Fibroblast of lung (primary cell): ENCODE measurements around the gene OGG1. TPM values are rescaled to one million over a fixed set of nuclear protein-coding genes. Genes with fewer than 3 reads are reported as not detected.
A peak's percentile ranks its signal among the peaks of the same experiment; 100 is the strongest.

ENCODE experiments used
- DNase-seq, 2 donors: peaks; one replicate each; pipeline versions ENCODE4 v3.0.0 to v3.0.0-alpha.2; 2010; ENCODE audit warnings: low read depth in 2 of 2
- H2AFZ ChIP-seq: 2 replicates; pipeline ENCODE4 v1.5.1; 2012; ENCODE audit warnings: low read length, control low read depth, inconsistent platforms
- H3K27ac ChIP-seq: 2 replicates; pipeline ENCODE4 v1.5.1; 2011; ENCODE audit warnings: low read length, control low read depth; ENCODE audit not compliant: insufficient read depth
- H3K27me3 ChIP-seq: 2 replicates; pipeline ENCODE4 v1.5.1; 2011; ENCODE audit warnings: mild to moderate bottlenecking, low read length; ENCODE audit not compliant: control insufficient read depth, insufficient read depth
- H3K36me3 ChIP-seq: 2 replicates; pipeline ENCODE4 v1.5.1; 2011; ENCODE audit warnings: low read length; ENCODE audit not compliant: control insufficient read depth, insufficient read depth
- H3K4me1 ChIP-seq: 2 replicates; pipeline ENCODE4 v1.5.1; 2011; ENCODE audit warnings: low read length; ENCODE audit not compliant: control insufficient read depth, insufficient read depth; ENCODE audit errors: extremely low read depth
- H3K4me2 ChIP-seq: 2 replicates; pipeline ENCODE4 v1.5.1; 2011; ENCODE audit warnings: low read length, control low read depth; ENCODE audit not compliant: insufficient read depth; ENCODE audit errors: extremely low read depth
- H3K4me3 ChIP-seq, 4 experiments: fragments of 200-600 bp in 1 of 4; sonication (generic) in 1 of 4; replicated peaks in 1 of 4; 2 replicates each; pipeline ENCODE4 v1.5.1; 2011 to 2016; ENCODE audit warnings: low read length in 4 of 4, low read depth in 3 of 4, mild to moderate bottlenecking in 3 of 4, control low read depth in 2 of 4, inconsistent platforms in 1 of 4, mixed read lengths in 1 of 4; ENCODE audit not compliant: insufficient read depth in 1 of 4; ENCODE audit errors: control extremely low read depth in 1 of 4
- H3K79me2 ChIP-seq: 2 replicates; pipeline ENCODE4 v1.5.1; 2012; ENCODE audit warnings: mild to moderate bottlenecking, low read length, inconsistent platforms; ENCODE audit not compliant: control insufficient read depth, insufficient read depth
- H3K9ac ChIP-seq: 2 replicates; pipeline ENCODE4 v1.5.1; 2011; ENCODE audit warnings: mild to moderate bottlenecking, low read length, control low read depth; ENCODE audit not compliant: insufficient read depth
- H3K9me3 ChIP-seq: 2 replicates; pipeline ENCODE4 v1.5.1; 2012; ENCODE audit warnings: low read depth, low read length; ENCODE audit not compliant: control insufficient read depth, insufficient read depth
- H4K20me1 ChIP-seq: 2 replicates; pipeline ENCODE4 v1.5.1; 2011; ENCODE audit warnings: low read length; ENCODE audit not compliant: control insufficient read depth, insufficient read depth; ENCODE audit errors: extremely low read depth
- CTCF ChIP-seq, 2 donors: IDR thresholded peaks in 1 of 2; conservative IDR thresholded peaks in 1 of 2; 1 replicate in 1 of 2; 2 replicates in 1 of 2; pipeline ENCODE4 v1.5.1; 2011 to 2012; ENCODE audit warnings: low read length in 2 of 2, control low read depth in 1 of 2, inconsistent platforms in 1 of 2, low read depth in 1 of 2, mild to moderate bottlenecking in 1 of 2
- EZH2 ChIP-seq: IDR thresholded peaks from 2 replicates; pipeline ENCODE4 v1.5.1; 2012; ENCODE audit warnings: low read length, control low read depth, mild to moderate bottlenecking; ENCODE audit errors: missing control alignments
- polyA plus RNA-seq, 2 donors: library from polyadenylated mRNA; depleted of rRNA in 1 of 2; stranded (reverse) in 1 of 2; unstranded in 1 of 2; fragments of >200 nt; gene quantifications; 2 replicates each; pipeline ENCODE4 v1.2.1, GENCODE V29; 2011 to 2012; ENCODE audit warnings: missing spikeins in 1 of 2
- total RNA-seq: library from RNA; depleted of rRNA; stranded (reverse); fragments of >200 nt; gene quantifications from 2 replicates; pipeline ENCODE4 v1.2.1, GENCODE V29; 2014

The OGG1 gene
- total and polyA plus RNA-seq, 2 donors (not counting 1 experiment from before 2014, with no cell fraction given), result 20.1 to 24.4 TPM

- TF ChIP-seq CTCF (conservative IDR thresholded peaks at IDR 0.05 in 1 of 2, IDR thresholded peaks at IDR 0.05 in 1 of 2; ENCODE audit: low read depth in 1 of 2, low read length in 2 of 2) (no peak), EZH2 (no peak)
- H3K36me3 ChIP-seq, result peaks cover 25% of the 10 kb centered on the region
These were observed 38.0 kb downstream of the OGG1 start for GRCh38 chr3:9787714-9788113.

GRCh38 chr3:9791127-9791526 is 41.4 kb downstream of the OGG1 start:
- Histone ChIP-seq H2AFZ (no peak overlapping the region), H3K27me3 (no peaks in the 10 kb centered on the region), H3K79me2 (peaks cover 37% of the 10 kb centered on the region), H3K4me3 (peak overlapping the region in 1 of 4 experiments; percentile 97), H3K4me2 (peak overlapping the region; percentile 86), H3K9ac (no peak overlapping the region), H3K36me3 (peaks cover 22% of the 10 kb centered on the region), H3K27ac (no peak overlapping the region), H3K9me3 (no peaks in the 10 kb centered on the region), H3K4me1 (peaks cover 3% of the 10 kb centered on the region), H4K20me1 (no peaks in the 10 kb centered on the region)
- DNase-seq, result no peak
- TF ChIP-seq EZH2 (no peak), CTCF (conservative IDR thresholded peaks at IDR 0.05 in 1 of 2, IDR thresholded peaks at IDR 0.05 in 1 of 2; ENCODE audit: low read depth in 1 of 2, low read length in 2 of 2) (no peak)

More at GRCh38 chr3:9787714-9788113, 38.0 kb downstream of the OGG1 start:
- H3K4me1 ChIP-seq, result no peaks in the 10 kb centered on the region
- DNase-seq, result peak in 1 of 2 donors; percentile 55
- H2AFZ ChIP-seq, result no peak overlapping the region
- peaks cover 6% of the 10 kb centered on the region for H3K79me2 ChIP-seq
- H3K9me3 ChIP-seq, result no peaks in the 10 kb centered on the region
- no peaks in the 10 kb centered on the region for H4K20me1 ChIP-seq
- no peak overlapping the region for H3K9ac ChIP-seq
- no peak overlapping the region for H3K4me3 ChIP-seq
- no peak overlapping the region for H3K4me2 ChIP-seq
- no peak overlapping the region for H3K27ac ChIP-seq
- H3K27me3 ChIP-seq, result no peaks in the 10 kb centered on the region

GRCh38 chr3:9791790-9792404 is 42.1 kb downstream of the OGG1 start:
- H3K27ac ChIP-seq, result peak overlapping the region; percentile 99
- H3K4me2 ChIP-seq, result peak overlapping the region; percentile 86
- peaks cover 3% of the 10 kb centered on the region for H3K4me1 ChIP-seq
- TF ChIP-seq EZH2 (no peak), CTCF (conservative IDR thresholded peaks at IDR 0.05 in 1 of 2, IDR thresholded peaks at IDR 0.05 in 1 of 2; ENCODE audit: low read depth in 1 of 2, low read length in 2 of 2) (no peak)
- DNase-seq, result no peak
- no peaks in the 10 kb centered on the region for H4K20me1 ChIP-seq
- peaks cover 19% of the 10 kb centered on the region for H3K36me3 ChIP-seq
- peak overlapping the region; percentile 96 for H3K9ac ChIP-seq
- H3K79me2 ChIP-seq, result peaks cover 42% of the 10 kb centered on the region
- no peaks in the 10 kb centered on the region for H3K27me3 ChIP-seq
- H3K4me3 ChIP-seq, result peak overlapping the region; percentile 93 to 100 (median 98)
- no peaks in the 10 kb centered on the region for H3K9me3 ChIP-seq
- no peak overlapping the region for H2AFZ ChIP-seq
